ENCODE data around the gene ACTR2.

The ACTR2 gene

DNA sequence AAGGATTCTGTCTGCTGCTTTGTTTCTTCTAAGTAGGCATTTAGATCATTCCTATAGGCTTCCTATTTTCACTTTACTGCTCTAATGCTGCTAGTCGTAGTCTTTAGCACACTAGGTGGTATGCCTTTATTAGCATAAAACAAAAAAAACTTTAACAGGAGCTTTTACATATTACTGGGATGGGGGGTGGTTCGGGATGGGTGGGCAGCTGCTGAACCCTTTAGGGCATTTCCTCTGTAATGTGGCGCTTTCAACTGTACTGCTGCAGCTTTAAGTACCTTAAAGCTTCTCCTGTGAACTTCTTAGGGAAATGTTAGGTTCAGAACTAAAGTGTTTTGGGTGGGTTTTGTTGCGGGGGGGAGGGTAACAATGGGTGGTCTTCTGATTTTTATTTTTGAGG lies 41.3 kb downstream of the ACTR2 start:
- TF ChIP-seq TAF1 (IDR thresholded peaks at IDR 0.05; ENCODE audit: borderline replicate concordance, low read depth, low read length) = no peak
- no peak for TF ChIP-seq POLR2AphosphoS5 (IDR thresholded peaks at IDR 0.05; ENCODE audit: low read depth, low read length)
- TF ChIP-seq POLR2A (IDR thresholded peaks at IDR 0.05; ENCODE audit: low read depth, low read length) = no peak
- no peak for DNase-seq (ENCODE audit: insufficient read length)
- FAIRE-seq = no peak

DNA sequence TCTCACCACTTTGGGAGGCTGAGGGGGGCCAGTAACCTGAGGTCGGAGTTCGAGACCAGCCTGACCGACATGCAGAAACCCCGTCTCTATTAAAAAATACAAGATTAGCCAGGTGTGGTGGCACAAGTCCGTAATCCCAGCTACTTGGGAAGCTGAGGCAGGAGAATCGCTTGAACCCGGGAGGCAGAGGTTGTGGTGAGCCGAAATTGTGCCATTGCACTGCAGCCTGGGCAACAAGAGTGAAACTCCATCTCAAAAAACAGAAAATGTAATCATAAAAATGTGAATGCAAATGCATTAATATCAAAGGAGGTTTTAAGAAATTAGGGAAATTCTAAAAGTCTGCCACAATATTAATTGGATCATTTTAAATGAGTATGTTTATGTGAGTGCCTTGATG lies 45.7 kb downstream of the ACTR2 start:
- DNase-seq (ENCODE audit: insufficient read length) = no peak
- no peak for FAIRE-seq
- TF ChIP-seq TAF1 (IDR thresholded peaks at IDR 0.05; ENCODE audit: borderline replicate concordance, low read depth, low read length) (no peak), POLR2A (IDR thresholded peaks at IDR 0.05; ENCODE audit: low read depth, low read length) (no peak), POLR2AphosphoS5 (IDR thresholded peaks at IDR 0.05; ENCODE audit: low read depth, low read length) (no peak)

- no peak for FAIRE-seq
- no peak for DNase-seq (ENCODE audit: insufficient read length)
- TF ChIP-seq POLR2A (IDR thresholded peaks at IDR 0.05; ENCODE audit: low read depth, low read length) = no peak
- 0 out of 2 replicates have a peak, but pooled peaks have one; percentile 35 for TF ChIP-seq POLR2AphosphoS5 (IDR thresholded peaks at IDR 0.05; ENCODE audit: low read depth, low read length)
Observed at GRCh38 chr2:65275141-65275915, 47.7 kb downstream of the ACTR2 start.

DNA sequence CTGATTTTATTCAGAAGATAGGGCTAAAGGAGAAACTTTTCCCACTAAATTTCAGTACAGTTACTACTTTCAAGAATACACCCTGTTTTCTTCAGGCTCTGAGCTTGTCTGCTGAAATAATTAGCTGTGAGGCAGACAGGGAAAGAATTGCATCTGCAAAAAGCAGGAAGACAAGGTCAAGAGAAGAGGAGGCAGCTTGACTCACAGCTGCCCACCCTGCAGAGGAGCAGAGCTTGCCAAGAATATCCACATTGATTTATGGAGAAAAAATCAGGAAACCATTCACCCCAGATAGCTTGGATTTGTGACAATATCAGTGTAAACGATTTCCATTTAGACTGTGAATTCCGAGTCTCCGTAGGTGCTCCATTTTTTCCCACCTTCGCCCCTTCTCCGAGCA lies 49.0 kb downstream of the ACTR2 start:
- no peak for TF ChIP-seq POLR2A (IDR thresholded peaks at IDR 0.05; ENCODE audit: low read depth, low read length)
- TF ChIP-seq TAF1 (IDR thresholded peaks at IDR 0.05; ENCODE audit: borderline replicate concordance, low read depth, low read length) = no peak
- no peak for TF ChIP-seq POLR2AphosphoS5 (IDR thresholded peaks at IDR 0.05; ENCODE audit: low read depth, low read length)
- no peak for FAIRE-seq
- DNase-seq (ENCODE audit: insufficient read length) = no peak

- FAIRE-seq (no peak), DNase-seq (ENCODE audit: insufficient read length) (no peak)
- TF ChIP-seq TAF1 (IDR thresholded peaks at IDR 0.05; ENCODE audit: borderline replicate concordance, low read depth, low read length) (no peak), POLR2A (IDR thresholded peaks at IDR 0.05; ENCODE audit: low read depth, low read length) (no peak), POLR2AphosphoS5 (IDR thresholded peaks at IDR 0.05; ENCODE audit: low read depth, low read length) (no peak)
Observed at GRCh38 chr2:65277118-65277517, 49.5 kb downstream of the ACTR2 start.

DNA sequence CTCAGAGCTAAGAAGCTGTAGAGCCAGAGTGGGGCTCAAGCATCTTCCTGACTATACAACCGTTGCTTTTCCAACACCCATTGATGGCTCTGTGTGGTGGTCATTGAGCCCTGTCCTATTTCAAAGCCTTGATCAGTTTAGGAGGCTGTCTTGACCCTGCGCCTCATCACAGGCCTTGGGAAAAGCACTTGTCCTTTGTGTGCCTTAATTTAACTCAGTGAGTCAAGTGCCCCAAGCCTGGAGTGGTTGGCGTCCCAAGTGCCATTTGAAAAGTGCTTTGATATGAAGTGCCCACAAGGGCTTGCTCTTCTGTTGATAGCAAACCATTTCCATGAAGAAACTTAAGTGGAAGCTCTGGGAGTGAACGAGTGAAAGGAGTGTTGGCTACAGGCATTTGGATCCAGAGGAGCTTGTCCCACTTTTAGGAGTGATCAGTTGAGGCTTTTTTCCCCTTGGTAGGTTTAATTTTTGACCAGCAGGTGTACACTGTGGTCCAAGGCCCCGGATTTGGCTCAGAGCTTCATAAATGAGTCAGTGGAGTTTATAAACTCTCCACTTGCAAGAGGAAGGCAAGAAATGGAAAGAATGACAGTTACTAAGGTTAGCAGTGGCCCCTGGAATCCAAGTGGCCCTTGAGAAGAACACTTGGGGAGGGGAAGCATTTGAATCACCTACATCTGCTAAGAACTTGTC lies 50.3 kb downstream of the ACTR2 start:
- DNase-seq (ENCODE audit: insufficient read length) (no peak), FAIRE-seq (no peak)
- TF ChIP-seq POLR2A (IDR thresholded peaks at IDR 0.05; ENCODE audit: low read depth, low read length) = no peak

GRCh38 chr2:65278531-65278981 lies 50.9 kb downstream of the ACTR2 start:
- no peak for DNase-seq (ENCODE audit: insufficient read length)

GRCh38 chr2:65279756-65280155 lies 52.1 kb downstream of the ACTR2 start:
- DNase-seq (ENCODE audit: insufficient read length) = no peak
- no peak for TF ChIP-seq POLR2AphosphoS5 (IDR thresholded peaks at IDR 0.05; ENCODE audit: low read depth, low read length)
- TF ChIP-seq POLR2A (IDR thresholded peaks at IDR 0.05; ENCODE audit: low read depth, low read length) = no peak
- TF ChIP-seq TAF1 (IDR thresholded peaks at IDR 0.05; ENCODE audit: borderline replicate concordance, low read depth, low read length) = no peak
- no peak for FAIRE-seq

More at GRCh38 chr2:65278531-65278981, 50.9 kb downstream of the ACTR2 start:
- no peak for TF ChIP-seq POLR2A (IDR thresholded peaks at IDR 0.05; ENCODE audit: low read depth, low read length)
- TF ChIP-seq POLR2AphosphoS5 (IDR thresholded peaks at IDR 0.05; ENCODE audit: low read depth, low read length) = no peak
- TF ChIP-seq TAF1 (IDR thresholded peaks at IDR 0.05; ENCODE audit: borderline replicate concordance, low read depth, low read length) = no peak
- peak; percentile 67 for FAIRE-seq

GRCh38 chr2:65281627-65282351 lies 54.2 kb downstream of the ACTR2 start:
- DNase-seq (ENCODE audit: insufficient read length) = no peak

DNA sequence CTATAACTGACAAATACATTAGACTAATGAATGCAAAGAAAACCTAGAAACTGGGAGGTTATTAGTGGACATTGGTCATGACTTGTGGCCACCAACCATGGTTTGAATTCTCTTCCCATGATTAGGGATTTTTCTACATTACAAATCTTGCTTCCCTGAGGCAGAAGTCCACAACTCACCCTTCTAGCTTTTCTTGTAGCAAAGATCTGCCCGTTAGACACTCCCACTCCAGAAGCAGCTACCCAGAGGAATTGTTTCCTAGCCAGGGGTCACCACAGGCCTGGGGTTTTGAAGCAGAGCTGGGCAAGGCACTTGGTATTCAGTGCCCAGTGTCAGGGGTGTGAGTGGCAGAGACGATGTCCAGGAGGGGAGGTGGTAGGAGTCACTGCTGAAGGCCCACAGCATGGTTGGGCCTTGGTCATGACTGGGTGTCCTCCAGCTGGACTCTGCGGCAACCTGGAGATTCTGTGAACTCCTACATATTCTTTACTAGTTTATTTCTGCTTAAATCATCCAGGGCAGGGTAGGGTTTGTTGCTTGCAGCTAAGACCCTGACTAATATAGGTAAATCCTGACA lies 54.9 kb downstream of the ACTR2 start:
- TF ChIP-seq TAF1 (IDR thresholded peaks at IDR 0.05; ENCODE audit: borderline replicate concordance, low read depth, low read length) (no peak), POLR2A (IDR thresholded peaks at IDR 0.05; ENCODE audit: low read depth, low read length) (no peak), POLR2AphosphoS5 (IDR thresholded peaks at IDR 0.05; ENCODE audit: low read depth, low read length) (no peak)
- FAIRE-seq = no peak
- no peak for DNase-seq (ENCODE audit: insufficient read length)

More at GRCh38 chr2:65281627-65282351, 54.2 kb downstream of the ACTR2 start:
- TF ChIP-seq POLR2A (IDR thresholded peaks at IDR 0.05; ENCODE audit: low read depth, low read length) (no peak), POLR2AphosphoS5 (IDR thresholded peaks at IDR 0.05; ENCODE audit: low read depth, low read length) (no peak)
- FAIRE-seq = no peak

- FAIRE-seq (no peak), DNase-seq (ENCODE audit: insufficient read length) (no peak)
- TF ChIP-seq POLR2AphosphoS5 (IDR thresholded peaks at IDR 0.05; ENCODE audit: low read depth, low read length) = no peak
- TF ChIP-seq TAF1 (IDR thresholded peaks at IDR 0.05; ENCODE audit: borderline replicate concordance, low read depth, low read length) = no peak
- TF ChIP-seq POLR2A (IDR thresholded peaks at IDR 0.05; ENCODE audit: low read depth, low read length) = no peak
Observed at GRCh38 chr2:65287364-65287763, 59.7 kb downstream of the ACTR2 start.
